GF-D8 (cell line): ENCODE results near the gene ZNF544.
A peak's percentile ranks its signal among the peaks of the same experiment; 100 is the strongest.
"Not testable (repeated sequence)": the region's sequence is repeated elsewhere in the genome, so short reads cannot be mapped to it uniquely, and the experiment has no call there.

Source experiments
- DNase-seq: peaks from one replicate; lab custom pipeline; 2025; lab: John Stamatoyannopoulos, UW

Gene ZNF544

DNA sequence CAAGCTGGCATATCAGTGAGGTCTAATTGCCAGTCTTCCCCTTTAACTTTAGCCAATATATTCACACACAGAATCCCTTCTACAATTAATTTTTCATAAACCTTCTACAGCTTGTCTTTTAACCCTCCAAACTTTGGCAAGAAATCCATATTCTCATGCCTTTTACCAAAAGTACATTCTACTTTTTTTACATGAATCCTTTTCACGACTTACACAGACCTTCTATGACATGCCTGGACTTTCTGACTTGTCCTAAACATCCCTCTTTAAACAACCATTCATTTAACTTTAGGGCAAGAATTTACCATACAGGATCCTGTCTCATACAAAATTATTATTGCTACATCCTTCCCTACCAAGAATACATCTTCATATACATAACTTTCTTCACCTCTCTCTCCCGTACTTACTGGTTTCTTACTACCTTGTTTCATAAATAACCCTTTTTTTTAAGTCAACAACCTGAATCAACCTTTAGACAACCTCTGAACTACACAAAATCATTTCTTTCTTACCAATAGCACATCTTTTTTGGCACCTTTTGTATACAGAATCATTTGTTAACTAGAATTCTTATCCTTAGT, 23.5 kb downstream of the ZNF544 start:
- DNase-seq, result no peak

DNA sequence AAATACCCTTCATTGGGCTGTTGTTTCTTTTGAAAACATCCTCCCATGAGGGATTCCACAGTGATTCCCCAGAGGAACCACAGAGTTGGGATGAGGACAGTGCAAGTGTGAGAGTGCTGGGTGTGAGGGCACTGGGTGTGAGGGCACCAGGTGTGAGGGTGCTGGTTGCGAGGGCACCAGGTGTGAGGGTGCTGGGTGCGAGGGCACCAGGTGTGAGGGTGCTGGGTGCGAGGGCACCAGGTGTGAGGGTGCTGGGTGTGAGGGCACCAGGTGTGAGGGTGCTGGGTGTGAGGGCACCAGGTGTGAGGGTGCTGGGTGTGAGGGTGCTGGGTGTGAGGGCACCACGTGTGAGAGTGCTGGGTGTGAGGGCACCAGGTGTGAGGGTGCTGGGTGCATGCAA, 29.5 kb downstream of the ZNF544 start:
- DNase-seq, result not testable (repeated sequence)

DNA sequence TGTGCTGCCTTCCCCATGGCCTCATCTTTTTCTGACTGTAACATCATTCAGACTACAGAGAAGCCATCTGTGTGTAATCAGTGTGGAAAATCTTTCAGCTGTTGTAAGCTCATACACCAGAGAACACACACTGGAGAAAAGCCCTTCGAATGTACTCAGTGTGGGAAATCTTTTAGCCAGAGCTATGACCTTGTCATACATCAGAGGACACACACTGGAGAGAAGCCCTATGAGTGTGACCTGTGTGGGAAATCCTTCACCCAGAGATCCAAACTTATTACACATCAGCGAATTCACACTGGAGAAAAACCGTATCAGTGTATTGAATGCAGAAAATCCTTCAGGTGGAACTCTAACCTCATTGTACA, 32.9 kb downstream of the ZNF544 start:
- DNase-seq, result no peak

DNA sequence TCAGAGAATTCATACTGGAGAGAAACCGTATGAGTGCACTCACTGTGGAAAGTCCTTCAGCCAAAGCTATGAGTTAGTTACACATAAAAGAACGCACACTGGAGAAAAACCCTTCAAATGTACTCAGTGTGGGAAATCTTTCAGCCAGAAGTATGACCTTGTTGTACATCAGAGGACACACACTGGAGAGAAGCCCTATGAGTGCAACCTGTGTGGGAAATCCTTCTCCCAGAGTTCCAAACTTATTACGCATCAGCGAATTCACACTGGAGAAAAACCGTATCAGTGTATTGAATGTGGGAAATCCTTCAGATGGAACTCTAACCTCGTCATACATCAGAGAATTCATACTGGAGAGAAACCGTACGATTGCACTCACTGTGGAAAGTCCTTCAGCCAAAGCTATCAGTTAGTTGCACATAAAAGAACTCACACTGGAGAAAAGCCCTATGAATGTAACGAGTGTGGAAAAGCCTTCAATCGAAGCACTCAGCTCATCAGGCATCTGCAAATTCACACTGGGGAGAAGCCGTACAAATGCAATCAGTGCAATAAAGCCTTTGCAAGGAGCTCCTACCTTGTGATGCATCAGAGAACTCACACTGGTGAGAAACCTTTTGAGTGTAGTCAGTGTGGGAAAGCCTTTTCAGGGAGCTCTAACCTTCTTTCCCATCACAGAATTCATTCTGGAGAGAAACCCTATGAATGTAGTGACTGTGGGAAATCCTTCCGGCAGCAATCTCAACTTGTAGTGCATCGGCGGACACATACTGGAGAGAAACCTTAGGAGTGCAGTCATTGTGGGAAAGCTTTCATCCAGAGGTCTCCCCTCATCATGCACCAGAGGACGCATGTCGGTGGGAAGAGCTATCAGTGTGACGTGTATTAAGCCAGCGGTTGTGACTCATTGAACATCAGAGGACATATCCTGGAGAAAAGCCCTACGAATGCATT, 33.5 kb downstream of the ZNF544 start:
- no peak for DNase-seq

DNA sequence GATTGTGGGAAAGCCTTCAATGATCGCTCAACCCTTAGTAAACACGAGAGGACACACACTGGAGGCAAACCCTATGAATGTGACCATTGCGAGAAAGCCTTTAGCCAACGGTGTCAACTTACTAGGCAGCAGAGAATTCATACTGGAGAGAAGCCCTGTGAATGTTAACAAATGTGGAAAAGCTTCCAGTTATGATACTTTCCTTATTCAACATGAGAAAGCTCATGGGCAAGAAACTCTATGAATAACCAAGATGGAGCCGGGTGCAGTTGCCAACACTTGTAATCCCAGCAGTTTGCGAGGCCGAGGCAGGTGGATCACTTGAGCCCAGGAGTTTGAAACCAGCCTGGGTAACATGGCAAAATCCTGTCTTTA, 34.2 kb downstream of the ZNF544 start:
- DNase-seq, result no peak

DNA sequence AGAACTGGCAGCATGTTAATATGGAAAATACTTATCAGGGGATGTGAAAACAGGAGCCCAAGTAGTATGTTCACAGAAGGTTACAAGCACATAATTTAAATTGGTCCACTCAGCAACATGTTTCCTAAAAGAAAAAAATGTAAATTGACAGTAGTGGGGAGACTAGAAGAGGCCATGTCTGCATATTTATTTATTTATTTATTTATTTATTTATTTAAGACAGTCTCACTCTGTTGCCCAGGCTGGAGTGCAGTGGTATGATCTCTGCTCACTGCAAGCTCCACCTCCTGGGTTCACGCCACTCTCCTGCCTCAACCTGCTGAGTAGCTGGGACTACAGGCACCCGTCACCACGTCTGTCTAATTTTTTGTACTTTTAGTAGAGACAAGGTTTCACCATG, 36.4 kb downstream of the ZNF544 start:
- no peak for DNase-seq

DNA sequence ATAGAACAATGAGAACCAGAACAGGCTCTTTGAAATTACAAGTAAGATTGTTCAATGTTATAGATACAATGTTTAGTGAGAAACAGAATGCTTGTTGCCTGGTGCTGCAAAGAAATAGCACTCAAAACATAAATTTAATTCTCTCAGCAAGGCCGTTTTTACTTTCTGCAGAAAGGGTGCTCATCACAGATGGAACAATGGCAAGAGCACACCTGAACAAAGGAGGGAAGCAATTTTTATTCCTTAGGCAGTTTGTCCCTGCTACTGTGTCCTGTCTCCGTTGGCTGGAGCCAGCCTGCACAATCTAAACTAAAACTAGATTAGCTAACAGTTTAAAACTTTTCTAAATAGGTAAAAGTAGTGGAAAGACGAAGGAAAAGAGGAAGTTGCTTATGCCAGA, 39.6 kb downstream of the ZNF544 start:
- DNase-seq, result no peak

DNA sequence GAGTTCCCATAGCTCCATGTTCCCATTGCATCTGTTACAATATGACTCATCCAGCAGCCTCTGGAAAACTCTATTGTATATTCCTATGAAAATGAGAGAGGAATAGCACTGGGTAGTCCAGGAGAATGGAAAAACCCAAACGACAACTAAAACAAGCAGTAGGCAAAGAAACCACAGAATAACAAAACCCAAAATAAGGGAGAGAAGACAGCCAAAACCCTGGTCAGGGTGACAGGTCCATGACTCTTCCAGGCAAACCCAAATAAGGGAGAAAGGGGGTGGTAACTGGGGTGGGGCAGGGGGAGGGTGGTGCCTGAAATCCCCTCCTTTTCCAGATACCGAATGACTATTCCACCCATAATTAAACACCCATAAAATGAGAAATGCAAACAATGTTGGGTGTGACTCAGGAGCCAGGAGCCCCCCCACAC, 46.1 kb downstream of the ZNF544 start:
- no peak for DNase-seq

DNA sequence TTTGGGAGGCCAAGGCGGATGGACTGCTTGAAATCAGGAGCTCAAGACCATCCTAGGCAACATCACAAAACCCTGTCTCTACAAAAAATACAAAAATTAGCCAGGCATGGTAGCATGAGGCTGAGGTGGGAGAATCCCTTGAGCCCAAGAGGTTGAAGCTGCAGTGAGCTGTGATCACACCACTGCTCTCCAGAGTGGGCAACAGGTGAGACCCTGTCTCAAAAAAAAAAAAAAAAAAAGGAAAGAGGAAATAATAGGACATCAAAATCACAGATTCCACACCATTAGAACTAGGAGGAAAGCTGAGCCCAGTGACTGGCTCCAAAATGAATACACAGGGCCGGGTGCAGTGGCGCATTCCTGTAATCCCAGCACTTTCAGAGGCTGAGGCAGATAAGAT, 46.9 kb downstream of the ZNF544 start:
- DNase-seq, result no peak

DNA sequence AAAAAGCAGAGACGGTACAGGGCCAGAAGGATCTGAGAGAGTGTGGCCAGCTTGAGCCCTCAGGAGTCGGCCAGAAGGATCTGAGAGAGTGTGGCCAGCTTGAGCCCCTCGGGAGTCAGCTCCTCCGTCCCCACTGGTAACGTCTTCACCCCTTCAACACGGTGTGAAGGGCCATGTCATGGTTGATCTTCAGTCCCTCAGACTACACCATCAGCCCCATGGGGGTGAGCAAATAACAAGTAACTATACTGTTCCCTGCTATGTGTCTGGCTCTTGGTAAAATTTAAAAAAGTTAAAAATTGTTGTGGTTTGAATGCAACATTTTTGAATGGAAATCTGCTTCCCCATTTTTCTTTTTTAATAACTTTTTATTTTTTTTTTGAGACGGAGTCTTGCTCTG, 48.5 kb downstream of the ZNF544 start:
- no peak for DNase-seq

DNA sequence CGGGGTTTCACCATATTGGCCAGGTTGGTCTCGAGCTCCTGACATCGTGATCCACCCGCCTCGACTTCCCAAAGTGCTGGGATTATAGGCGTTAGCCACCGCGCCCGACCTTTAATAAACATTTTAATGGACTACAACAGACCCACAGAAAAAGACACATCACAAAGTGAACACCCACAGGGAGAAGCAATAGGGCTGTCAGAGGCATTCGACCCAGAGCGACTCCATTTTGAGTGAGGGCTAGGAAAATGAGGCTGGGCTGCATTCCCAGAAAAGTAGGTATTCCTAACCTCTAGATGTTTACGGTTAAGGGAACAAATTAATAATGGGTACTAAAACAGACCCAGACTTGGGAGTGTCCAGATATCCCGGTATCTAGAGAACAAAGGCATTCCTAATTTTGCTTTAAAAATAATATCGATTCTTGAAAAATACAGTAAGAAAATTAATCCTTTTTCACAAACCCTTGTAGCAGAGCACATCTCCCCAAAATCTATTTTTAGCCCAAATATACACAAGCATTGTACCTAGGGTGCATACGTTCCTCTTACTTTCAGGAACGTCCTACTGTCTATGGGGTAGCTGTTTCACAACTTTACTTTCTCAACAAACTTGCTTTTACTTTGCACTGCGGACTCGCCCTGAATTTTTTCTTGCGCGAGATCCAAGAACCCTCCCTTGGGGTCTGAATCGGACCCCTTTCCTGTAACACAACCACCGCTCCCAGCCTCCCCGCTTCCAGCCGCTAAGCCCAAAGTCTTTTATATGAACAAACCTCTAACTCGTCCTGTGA, 49.2 kb downstream of the ZNF544 start:
- peak; percentile 46 for DNase-seq

DNA sequence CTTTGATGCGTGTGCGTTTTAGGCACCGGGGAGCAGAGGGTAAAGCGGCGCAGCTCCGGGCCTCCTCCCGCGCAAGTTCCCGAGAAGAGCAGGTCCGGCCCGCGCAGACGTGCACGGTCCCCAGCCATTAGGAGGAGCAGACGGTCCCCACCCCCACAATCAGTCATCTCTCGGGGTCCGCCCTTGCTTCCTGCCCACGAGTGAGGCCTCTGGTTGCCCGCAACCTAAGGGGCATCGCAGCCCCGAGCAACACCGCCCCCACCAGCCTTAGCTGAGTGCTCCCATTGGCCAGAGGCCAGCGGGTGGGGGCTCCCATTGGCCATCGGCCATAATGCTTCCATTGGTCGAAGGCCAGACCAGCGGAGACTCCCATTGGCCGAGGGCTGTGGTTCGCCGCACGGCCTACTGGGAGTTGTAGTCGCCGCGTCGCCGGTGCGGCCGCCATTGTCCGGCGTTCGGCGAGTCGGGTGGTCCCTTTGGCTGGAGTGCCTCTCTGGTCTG, 49.9 kb downstream of the ZNF544 start, which contains the start of gene ZNF8:
ZNF8 (plus strand) TSS at position 415 of the 501 bp plus-strand sequence. CDS start 127 bp downstream, outside the sequence.
- peak; percentile 95 for DNase-seq

DNA sequence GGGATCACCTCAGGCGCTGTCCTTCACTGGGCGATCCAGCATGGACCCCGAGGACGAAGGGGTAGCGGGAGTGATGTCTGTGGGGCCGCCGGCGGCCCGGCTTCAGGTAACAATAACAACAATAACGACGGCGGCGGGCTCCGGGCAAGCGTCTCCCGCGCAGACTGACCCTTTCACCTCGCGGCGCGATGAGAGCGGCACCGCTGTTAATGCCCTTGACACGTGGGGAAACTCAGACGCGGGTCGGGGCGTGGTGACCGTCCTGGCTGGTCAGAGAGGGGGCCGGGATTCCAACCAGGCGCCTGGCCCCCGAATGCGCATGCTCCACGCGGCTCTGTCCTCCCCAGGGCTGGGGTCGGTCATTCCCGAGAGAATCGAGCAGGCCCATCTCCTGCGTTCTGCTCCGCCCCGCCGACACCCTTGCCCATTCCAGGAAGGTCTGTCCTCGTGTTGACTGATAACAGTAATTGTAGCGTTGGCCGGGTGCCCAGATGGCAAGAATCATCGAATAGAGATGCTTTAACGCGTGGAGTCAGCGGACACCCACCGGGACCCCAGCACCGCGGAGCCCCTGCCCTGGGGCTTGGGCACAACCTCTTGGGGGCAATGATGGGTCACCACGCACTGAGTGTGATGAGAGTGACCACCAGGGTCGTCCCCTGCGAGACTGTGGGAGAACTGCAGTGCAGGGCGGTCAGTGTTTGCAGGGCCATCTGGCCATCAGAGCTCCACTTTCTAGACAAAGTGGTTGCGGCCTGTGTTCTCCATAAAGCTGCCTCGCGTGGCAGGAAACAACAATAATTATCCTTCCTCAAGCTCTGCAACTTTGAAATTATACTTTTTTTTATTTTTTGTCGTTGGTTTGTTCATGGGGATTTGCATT, 50.6 kb downstream of the ZNF544 start:
- DNase-seq, result no peak

DNA sequence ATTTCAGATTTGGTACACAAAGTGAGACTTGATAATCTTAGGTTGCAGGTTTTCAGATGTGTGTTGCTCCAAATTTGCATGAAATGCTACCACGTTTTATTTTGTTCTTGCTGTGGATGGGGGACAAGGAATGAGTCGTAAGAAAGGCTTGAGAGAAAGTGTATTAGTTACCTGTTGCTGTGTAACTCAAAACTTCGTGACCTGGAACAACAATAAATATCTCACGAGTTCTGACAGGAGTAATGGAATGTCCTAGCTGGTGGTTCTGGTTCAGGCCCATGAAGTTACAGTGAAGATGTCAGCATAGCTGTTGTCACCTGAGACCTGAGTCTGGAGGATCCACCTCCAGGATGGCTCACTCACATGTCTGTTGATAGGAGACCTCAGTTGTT, 51.2 kb downstream of the ZNF544 start:
- no peak for DNase-seq

DNA sequence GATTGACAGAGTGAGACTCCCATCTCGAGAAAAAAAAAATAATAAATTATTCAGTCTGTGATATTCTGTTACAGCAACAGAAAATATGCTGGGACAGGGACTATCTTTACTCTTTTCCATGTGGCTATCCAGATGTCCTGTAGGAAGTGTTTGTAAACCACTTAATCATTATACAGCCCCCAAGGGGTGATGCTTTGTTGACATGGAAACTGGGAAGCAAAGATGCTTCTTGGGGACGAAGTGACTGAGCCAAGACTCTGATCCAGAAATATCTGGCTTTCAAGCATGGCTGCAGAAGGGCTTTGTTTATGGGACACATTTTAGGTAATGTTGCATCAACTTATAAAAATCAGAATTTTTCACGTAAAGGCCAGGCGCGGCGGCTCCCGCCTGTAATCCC, 55.5 kb downstream of the ZNF544 start:
- no peak for DNase-seq

DNA sequence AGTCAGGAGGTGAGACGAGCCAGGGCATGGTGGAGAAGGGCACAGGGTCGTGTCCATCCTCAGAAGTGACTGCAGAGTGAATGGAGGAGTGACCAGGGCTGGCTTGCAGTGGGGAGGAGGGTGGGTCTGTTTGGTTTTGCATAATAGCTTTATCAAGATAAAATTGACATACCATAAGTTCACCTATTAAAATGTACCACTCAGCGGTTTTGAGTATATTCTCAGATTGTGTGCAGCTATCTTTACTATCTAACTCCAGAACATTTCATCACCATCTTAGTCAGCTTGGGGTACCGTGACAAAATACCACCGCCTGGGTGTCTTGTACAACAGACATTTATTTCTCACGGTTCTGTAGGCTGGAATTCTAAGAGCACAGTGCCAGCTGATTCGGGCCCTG, 63.2 kb downstream of the ZNF544 start:
- no peak for DNase-seq

DNA sequence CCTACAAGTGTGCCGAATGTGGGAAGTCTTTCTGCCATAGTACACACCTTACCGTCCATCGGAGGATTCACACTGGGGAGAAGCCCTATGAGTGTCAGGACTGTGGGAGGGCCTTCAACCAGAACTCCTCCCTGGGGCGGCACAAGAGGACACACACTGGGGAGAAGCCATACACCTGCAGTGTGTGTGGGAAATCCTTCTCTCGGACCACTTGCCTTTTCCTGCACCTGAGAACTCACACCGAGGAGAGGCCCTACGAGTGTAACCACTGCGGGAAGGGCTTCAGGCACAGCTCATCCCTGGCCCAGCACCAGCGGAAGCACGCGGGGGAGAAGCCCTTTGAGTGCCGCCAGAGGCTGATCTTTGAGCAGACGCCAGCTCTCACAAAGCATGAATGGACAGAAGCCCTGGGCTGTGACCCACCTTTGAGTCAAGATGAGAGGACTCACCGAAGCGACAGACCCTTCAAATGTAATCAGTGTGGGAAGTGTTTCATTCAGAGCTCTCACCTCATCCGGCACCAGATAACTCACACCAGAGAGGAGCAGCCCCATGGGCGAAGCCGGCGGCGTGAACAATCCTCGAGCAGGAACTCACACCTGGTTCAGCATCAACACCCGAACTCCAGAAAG, 66.1 kb downstream of the ZNF544 start:
- no peak for DNase-seq

DNA sequence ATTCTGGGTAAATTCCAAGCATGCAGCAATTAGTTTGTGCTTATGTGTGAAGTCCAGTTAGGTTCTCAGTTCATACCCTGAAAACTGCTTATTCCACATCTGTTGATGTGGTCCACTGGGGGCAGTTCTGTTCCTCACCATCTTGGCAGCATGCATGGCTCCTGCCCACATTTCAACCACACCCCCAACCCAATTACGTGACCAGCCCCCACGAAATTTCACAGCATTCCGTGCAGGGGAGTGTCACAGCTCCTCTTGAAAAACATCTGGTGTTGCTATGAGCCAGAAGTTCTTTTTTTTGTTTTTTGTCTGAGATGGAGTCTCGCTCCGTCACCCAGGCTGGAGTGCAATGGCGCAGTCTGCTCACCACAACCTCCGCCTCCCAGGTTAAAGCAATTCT, 67.4 kb downstream of the ZNF544 start:
- no peak for DNase-seq

DNA sequence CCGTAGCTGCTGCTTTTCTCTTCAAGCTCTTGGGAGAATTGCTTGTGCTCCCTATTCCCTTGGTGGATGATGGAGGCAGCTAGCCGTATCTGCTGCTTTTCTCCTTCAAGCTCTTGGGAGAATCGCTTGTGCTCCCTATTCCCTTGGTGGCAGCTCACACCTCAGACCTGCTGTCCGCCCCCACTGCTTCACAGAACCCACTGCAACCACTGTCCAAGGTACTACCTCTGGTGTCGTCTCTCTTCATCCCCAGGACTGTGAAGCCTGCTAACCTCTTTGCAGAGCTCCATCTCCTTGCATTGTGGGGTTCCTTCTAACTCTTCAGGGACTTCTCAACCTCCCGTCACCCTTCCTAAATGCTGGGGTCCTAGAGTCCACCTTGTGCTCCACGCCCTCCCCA, 71.9 kb downstream of the ZNF544 start:
- no peak for DNase-seq

DNA sequence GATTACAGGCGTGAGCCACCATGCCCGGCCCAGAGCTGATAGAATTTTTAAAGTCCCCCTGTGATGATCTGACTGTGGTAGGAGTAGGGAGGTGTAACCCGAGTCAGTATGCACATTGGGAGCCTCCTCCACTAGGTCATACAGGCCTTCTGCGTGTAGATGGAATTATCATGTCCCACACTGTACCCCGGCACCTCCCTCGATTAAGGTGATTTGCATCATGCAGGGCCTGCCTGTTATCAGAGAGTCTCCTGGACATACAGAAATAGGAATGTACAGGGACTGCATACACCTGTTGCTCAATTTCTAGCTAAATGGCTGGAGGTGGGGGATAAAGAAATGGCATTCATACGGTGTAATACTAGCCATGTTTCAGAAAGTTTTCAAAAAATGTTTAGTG, 75.5 kb downstream of the ZNF544 start:
- no peak for DNase-seq

DNA sequence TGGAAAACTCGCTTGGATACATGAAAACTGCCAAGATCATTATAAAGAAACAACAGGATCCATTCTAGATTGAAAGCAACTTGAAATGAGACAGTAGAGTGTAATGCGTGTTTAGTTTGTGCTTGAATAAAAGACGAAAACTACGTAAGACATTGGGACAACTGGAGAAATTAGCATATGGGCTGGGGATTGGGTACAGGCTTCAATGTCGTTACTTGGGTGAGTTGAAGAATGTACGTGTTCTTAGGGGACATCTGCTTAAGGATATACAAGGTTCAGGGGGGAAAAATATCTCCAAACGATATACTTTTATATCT, 76.0 kb downstream of the ZNF544 start:
- DNase-seq, result no peak
